Progenitor cell of endocrine pancreas (in vitro differentiated cells): ENCODE data around the gene ACSS3. TPM values are rescaled to one million over a fixed set of nuclear protein-coding genes. Genes with fewer than 3 reads are reported as not detected.

Source experiments
- DNase-seq: peaks from one replicate; pipeline ENCODE4 v3.0.0; 2021; ENCODE audit warnings: low spot score; ENCODE audit not compliant: unreplicated experiment
- H3K27ac Mint-ChIP-seq: 2 replicates; pipeline ENCODE4 v1.8.0; 2021; ENCODE audit warnings: mild to moderate bottlenecking, moderate library complexity, mixed read lengths
- H3K27me3 Mint-ChIP-seq: 2 replicates; pipeline ENCODE4 v1.8.0; 2021; ENCODE audit warnings: mixed read lengths
- H3K36me3 Mint-ChIP-seq: 2 replicates; pipeline ENCODE4 v1.8.0; 2022; ENCODE audit warnings: mixed read lengths; ENCODE audit not compliant: insufficient read depth
- H3K4me1 Mint-ChIP-seq: 2 replicates; pipeline ENCODE4 v1.8.0; 2021; ENCODE audit warnings: low read depth, mixed read lengths
- H3K4me3 Mint-ChIP-seq: 2 replicates; pipeline ENCODE4 v1.8.0; 2021; ENCODE audit warnings: low read depth, mild to moderate bottlenecking, moderate library complexity, mixed read lengths
- H3K9me3 Mint-ChIP-seq: 2 replicates; pipeline ENCODE4 v1.8.0; 2021; ENCODE audit warnings: low read depth, mixed read lengths
- CTCF ChIP-seq: fragments of 200-600 bp; sonication (generic); IDR thresholded peaks from one replicate; pipeline ENCODE4 v1.5.0; 2021; ENCODE audit warnings: antibody characterized with exemption, mild to moderate bottlenecking; ENCODE audit not compliant: unreplicated experiment
- total RNA-seq: library from RNA; stranded (reverse); gene quantifications from 2 replicates; pipeline ENCODE4 v1.2.1, GENCODE V29; 2021

ACSS3 gene
- total RNA-seq, 1 donor from 2014 or later, result 15.9 TPM

DNA sequence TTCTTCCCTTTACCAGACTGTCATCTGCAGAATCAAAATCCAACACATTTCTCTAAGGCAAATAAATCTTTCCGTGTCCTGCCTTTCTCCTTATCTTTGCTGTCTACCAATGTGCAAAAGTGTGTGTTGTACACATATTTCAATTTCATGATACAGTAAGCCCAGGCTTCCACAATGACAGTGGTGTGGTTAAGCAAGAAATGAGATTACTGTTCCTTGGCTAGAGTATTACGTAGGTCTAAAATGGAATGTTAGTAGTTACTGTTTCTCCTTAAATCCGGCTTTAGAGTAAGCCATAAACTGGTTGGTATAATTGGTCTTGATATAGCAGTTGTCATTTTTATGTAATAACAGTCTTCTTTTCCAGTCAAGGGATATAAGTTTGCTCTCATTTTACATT is 82.0 kb downstream of the ACSS3 start:
- Mint-ChIP-seq H3K4me1 (no peaks in the 10 kb centered on the region), H3K4me3 (no peak overlapping the region), H3K9me3 (no peaks in the 10 kb centered on the region), H3K27me3 (no peaks in the 10 kb centered on the region), H3K27ac (no peak overlapping the region), H3K36me3 (peaks cover 2% of the 10 kb centered on the region)
- no peak for TF ChIP-seq CTCF
- no peak for DNase-seq

- Mint-ChIP-seq H3K27ac (no peak overlapping the region), H3K36me3 (peaks cover 2% of the 10 kb centered on the region), H3K4me1 (no peaks in the 10 kb centered on the region), H3K9me3 (no peaks in the 10 kb centered on the region), H3K4me3 (no peak overlapping the region), H3K27me3 (no peaks in the 10 kb centered on the region)
- no peak for DNase-seq
- no peak for TF ChIP-seq CTCF
These were observed 83.8 kb downstream of the ACSS3 start for GRCh38 chr12:81161680-81162079.

DNA sequence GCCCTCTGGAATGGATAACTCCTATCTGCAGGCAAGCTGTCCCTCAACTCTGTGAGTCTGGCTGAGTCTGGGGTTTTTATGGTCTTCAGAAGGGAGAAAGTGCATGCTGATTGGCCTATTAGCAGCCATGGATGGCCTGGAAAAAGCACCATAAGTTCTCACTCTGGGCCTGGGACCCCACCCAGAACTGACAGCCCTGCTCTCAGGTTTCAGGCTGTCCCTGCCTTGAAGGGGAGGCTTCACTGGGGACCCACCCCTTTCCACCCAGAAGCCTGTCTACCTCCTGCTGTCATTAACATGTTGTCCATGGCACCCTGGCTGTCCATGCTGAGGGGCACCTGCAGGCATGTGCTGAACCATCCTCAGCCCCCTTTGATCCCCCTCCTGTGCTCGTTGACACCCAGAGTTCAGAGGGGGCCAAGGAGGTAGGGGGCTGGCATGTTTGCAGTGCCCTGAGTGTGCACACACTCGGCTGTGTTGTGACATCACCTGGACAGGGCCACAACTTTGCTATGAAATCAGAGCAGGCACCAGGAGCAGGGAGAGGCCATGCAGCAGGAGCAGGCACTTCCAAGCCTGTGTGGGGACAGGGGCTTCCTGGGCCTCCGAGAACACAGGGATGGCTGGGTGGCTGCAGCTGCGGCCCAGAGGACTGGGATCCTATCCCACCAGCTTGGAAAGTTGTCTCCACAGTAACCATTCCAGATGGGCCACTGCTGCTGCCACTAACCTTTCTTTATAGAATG is 84.7 kb downstream of the ACSS3 start:
- Mint-ChIP-seq H3K27ac (no peak overlapping the region), H3K27me3 (no peaks in the 10 kb centered on the region), H3K9me3 (no peaks in the 10 kb centered on the region), H3K36me3 (peaks cover 2% of the 10 kb centered on the region), H3K4me3 (no peak overlapping the region), H3K4me1 (no peaks in the 10 kb centered on the region)
- TF ChIP-seq CTCF, result no peak
- no peak for DNase-seq

- H3K27me3 Mint-ChIP-seq, result no peaks in the 10 kb centered on the region
- no peak overlapping the region for H3K27ac Mint-ChIP-seq
- no peak overlapping the region for H3K4me3 Mint-ChIP-seq
- DNase-seq, result no peak
- no peaks in the 10 kb centered on the region for H3K36me3 Mint-ChIP-seq
- no peak for TF ChIP-seq CTCF
- H3K4me1 Mint-ChIP-seq, result no peaks in the 10 kb centered on the region
- no peaks in the 10 kb centered on the region for H3K9me3 Mint-ChIP-seq
These were observed 86.9 kb downstream of the ACSS3 start for GRCh38 chr12:81164827-81165226.

GRCh38 chr12:81166790-81167189 is 88.9 kb downstream of the ACSS3 start:
- Mint-ChIP-seq H3K36me3 (no peaks in the 10 kb centered on the region), H3K27ac (no peak overlapping the region), H3K27me3 (no peaks in the 10 kb centered on the region), H3K4me3 (no peak overlapping the region), H3K4me1 (no peaks in the 10 kb centered on the region), H3K9me3 (no peaks in the 10 kb centered on the region)
- no peak for DNase-seq
- TF ChIP-seq CTCF, result no peak
